GM18868 (cell line): ENCODE measurements around the gene DAW1.
"Not testable (repeated sequence)": the region's sequence is repeated elsewhere in the genome, so short reads cannot be mapped to it uniquely, and the experiment has no call there.

Source experiments
- ATAC-seq: cut with Tn5 transposase; IDR thresholded peaks from one replicate; pipeline ENCODE4 v1.9.1; 2021; ENCODE audit warnings: mild to moderate bottlenecking, moderate library complexity; ENCODE audit not compliant: unreplicated experiment

DAW1 gene

DNA sequence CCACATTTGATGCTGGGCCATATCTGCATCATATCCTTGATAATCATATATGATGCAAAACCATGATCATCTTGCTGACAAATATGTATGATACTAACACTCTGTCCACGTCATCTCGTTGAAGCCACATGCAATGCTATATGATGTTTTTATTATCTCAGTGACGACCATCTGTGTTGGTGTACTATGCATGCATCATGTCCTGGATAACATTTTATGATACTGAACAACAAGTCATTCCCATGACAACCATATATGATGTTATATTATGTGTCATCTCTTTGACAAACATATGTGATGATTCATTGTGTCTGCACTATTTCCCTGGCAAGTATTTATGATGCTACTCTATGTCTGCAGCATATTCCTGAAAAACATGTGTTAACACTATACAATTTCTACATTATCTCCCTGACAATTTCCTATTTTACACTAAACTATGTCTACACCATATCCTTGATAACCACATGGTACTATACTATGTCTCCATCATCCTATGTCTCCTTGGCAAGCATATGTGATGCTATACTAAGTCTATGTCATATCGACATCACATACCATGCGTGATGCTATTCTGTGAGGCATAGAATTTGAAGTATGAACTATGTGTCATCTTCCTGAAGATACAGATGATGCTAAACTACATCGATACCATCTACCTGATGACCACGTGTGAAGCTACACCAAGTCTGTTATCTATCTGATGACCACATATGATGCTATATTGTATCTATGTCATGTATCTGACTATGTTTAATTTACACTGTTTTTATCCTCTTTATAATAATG is 37.0 kb downstream of the DAW1 start:
- no peak for ATAC-seq

GRCh38 chr2:227914362-227914761 is 42.9 kb downstream of the DAW1 start:
- no peak for ATAC-seq

DNA sequence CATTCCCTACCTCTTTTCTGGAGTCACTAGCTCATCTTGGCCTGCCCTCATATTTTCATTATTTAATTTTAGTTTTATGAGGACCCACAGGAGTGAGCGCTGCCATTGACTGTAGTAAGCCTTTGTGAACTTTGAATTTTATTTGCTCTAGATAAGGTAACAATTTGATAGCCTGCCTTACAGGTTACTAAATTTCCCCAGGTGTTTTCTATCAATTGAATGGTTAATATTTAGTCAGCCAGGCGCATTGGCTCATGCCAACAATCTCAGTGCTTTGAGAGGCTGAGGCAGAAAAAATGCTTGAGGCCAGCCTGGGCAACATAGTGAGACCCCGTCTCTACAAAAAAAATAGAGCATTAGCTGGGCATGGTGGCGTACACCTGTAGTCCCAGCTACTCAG is 50.2 kb downstream of the DAW1 start:
- no peak for ATAC-seq

DNA sequence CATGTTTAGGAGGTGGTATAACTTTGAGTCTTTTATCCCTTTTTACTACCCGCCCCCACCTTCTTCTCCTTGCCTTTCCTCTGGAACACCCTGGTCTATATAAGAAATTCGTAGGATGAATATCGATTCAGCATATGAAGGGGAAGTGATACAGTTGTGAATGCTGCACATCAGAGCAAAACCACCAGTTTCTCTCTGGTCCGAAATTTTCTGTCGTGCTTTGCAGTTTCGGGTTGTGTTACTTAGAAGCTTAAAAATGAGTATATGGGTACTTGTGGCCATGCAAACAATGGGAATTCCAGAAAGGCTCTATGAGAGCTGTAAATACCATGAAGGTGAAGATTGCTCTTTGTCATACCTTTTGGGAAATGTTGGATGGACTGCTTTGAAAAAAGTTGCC is 60.6 kb downstream of the DAW1 start:
- ATAC-seq = no peak

DNA sequence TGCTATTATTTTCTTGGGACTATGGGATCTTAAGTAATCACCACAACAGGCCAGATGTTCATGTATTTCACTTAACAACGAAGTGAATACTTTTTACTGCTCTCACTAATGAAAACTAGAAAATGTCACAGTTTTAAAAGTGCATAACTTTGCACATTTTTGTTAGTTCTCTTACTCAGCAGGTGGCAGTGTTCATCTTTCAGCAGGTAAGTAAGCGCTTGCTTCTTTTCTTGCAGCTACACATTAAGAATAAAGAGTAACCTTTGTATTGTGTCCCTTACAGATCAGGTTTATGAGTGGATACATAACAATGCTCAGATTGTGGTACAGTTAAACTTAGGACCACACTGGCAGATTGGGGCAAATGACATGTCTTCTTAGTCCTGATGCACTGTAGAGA is 61.0 kb downstream of the DAW1 start:
- no peak for ATAC-seq

DNA sequence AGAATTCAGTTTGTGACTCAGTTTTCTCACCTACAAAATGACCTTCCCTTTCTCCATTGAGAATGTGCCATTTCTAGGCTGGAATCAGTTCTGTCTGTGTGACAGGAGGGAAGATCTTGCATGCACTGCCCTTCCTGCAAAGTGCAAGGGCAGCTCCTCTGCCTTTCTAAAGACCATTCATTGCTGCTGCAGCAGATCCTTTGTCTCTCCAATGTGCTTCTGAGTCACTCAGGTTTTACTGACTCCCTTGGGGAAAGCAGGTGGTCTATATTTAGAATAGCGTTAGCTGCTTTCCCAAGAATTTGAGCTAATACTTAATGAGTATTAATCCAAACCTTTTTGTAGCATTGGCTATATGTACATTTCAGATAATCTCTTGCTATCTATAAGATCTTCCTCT is 62.5 kb downstream of the DAW1 start:
- no peak for ATAC-seq

DNA sequence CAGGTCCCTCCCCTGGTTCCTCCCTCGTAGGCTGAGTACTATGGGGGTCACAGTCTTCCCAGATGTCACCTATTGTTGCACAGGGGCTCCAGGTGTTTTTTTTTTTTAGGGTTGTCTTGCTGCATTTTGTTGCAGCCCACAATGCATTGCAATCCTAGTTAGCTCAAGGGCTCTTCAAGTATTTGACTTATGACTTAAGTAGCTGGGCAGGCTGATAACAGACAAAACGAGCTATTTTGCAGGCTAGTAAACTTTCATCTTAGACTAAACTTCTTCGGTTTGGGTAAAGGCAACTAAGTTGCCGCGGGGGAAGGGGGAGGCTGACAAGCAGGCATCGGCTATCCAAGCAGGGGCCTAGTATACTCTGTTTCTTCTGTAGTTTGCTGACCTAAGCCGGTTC is 64.8 kb downstream of the DAW1 start:
- ATAC-seq = not testable (repeated sequence)

DNA sequence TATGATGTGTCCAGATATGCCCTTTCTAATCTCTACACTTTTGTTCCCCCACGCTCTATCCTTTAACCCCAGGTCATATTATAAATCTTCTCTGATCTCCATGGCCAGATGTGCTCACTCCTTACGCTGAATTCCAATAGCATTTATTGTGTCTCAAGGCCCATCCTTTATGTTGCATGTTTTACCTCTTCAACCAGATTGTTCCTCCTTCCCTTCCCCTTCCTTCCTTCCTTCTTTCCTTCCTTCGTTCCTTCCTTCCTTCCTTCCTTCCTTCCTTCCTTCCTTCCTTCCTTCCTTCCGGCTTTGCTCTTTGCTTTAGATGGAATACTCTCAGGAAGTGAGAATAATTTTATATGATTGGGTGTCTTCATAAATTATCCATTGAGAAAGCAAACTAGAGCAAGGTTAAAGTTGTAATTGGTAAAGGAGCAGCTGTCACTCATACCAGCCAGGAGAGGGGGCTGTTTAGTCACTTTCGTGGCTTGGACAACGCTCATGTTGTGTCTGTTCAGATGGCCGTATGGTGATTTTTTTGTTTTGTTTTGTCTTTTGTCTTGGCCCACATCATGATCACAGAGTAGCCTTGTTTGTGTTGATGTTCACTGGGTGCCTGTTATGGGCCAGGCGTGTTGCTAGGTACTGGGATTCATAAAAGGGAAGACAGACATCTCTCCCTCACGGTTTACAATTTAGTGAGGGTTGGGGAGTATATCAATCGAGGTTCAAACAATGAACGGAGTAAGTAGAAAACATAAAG is 68.0 kb downstream of the DAW1 start:
- ATAC-seq = peak; percentile 67

DNA sequence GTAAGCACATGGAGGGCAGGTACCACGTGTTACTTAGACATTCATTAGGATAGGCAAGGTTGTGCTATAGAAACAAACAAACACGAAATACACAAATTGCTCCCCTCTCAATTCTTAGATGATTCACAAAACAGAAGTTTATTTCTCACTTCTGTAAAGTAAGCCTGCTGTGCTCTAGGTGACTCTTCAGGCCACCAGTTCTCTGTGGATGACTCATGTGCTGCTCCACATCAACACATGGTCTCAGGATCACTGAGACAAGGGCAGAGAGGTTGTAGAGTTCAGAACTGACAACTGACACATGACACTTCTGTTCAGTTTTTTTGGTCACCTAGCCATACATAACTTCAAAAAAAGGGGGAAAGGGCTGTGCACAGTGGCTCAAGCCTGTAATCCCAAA is 70.6 kb downstream of the DAW1 start:
- ATAC-seq = peak; percentile 90

- ATAC-seq = no peak
These were observed 71.5 kb downstream of the DAW1 start for GRCh38 chr2:227942965-227943364.

GRCh38 chr2:227960317-227960716 is 88.9 kb downstream of the DAW1 start:
- ATAC-seq = no peak

DNA sequence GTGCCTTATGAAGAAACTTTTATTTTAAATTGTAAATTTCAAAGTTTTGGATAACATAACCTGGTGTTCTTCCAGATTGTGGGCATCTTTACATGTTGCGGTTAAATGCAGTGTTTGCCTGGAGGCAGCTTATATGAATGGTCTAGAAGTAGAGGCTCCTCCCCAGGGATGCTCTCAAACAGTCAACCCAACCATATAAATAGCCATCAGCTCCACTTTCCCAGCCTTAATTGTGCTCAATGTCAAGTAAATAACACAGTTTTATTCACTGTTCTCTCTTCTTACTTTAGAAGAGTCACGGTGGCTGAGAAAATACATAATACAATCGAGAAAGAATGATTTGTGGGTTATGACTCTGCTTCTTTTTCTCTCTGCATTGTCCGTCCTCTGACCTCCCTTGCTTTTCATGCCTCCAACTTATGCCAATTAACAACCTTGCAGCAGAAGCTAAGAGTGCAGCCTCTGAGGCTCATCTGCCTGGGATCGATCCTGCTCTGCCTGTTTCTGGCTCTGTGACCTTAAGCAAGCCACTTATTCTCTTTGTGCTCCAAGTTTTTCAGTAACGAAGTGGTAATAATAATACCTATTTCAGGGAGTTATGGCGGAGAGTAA is 100.3 kb downstream of the DAW1 start:
- ATAC-seq = no peak

GRCh38 chr2:227973241-227973640 is 101.8 kb downstream of the DAW1 start:
- ATAC-seq = peak; percentile 60
